Suprapubic skin (tissue), 4 donors: ENCODE data around the gene FAM228A.

Experiments
- EP300 ChIP-seq: sonication (generic); formaldehyde crosslinking; IDR thresholded peaks from one replicate; pipeline ENCODE4 v1.6.1; 2017; ENCODE audit warnings: antibody characterized with exemption
- POLR2A ChIP-seq, 2 donors: fragments of 450-650 bp; IDR thresholded peaks; one replicate each; pipeline ENCODE4 v1.6.1; 2017; ENCODE audit warnings: antibody characterized with exemption in 2 of 2, mild to moderate bottlenecking in 2 of 2, moderate library complexity in 2 of 2
- POLR2AphosphoS5 ChIP-seq, 3 donors: sonication (generic); formaldehyde crosslinking; IDR thresholded peaks; one replicate each; pipeline ENCODE4 v1.6.1; 2017; ENCODE audit warnings: antibody characterized with exemption in 3 of 3
- TF ChIP-seq, protein P1 (sequence below), 2 donors: fragments of 200-600 bp in 1 of 2; fragments of 450-650 bp in 1 of 2; sonication (generic) in 1 of 2; IDR thresholded peaks; one replicate each; pipeline ENCODE4 v1.5.1; 2016 to 2019; ENCODE audit warnings: antibody characterized with exemption in 2 of 2, mild to moderate bottlenecking in 1 of 2, moderate library complexity in 1 of 2

- TF ChIP-seq, protein P1, sequence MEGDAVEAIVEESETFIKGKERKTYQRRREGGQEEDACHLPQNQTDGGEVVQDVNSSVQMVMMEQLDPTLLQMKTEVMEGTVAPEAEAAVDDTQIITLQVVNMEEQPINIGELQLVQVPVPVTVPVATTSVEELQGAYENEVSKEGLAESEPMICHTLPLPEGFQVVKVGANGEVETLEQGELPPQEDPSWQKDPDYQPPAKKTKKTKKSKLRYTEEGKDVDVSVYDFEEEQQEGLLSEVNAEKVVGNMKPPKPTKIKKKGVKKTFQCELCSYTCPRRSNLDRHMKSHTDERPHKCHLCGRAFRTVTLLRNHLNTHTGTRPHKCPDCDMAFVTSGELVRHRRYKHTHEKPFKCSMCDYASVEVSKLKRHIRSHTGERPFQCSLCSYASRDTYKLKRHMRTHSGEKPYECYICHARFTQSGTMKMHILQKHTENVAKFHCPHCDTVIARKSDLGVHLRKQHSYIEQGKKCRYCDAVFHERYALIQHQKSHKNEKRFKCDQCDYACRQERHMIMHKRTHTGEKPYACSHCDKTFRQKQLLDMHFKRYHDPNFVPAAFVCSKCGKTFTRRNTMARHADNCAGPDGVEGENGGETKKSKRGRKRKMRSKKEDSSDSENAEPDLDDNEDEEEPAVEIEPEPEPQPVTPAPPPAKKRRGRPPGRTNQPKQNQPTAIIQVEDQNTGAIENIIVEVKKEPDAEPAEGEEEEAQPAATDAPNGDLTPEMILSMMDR (IDR thresholded peaks at IDR 0.05), result no peak
- TF ChIP-seq POLR2A (IDR thresholded peaks at IDR 0.05) (no peak), POLR2AphosphoS5 (IDR thresholded peaks at IDR 0.05) (no peak), EP300 (no peak)
Measured at GRCh38 chr2:24125956-24126355, 48.9 kb upstream of the FAM228A start.
